GM08714 (cell line): ENCODE measurements around the gene KAT6B.

Experiments
- H3K4me3 ChIP-seq: fragments of 200-500 bp; sonication (Bioruptor generic); 2 replicates; pipeline ENCODE4 v1.5.1; 2014; ENCODE audit warnings: mild to moderate bottlenecking, low read length, inconsistent platforms
- ZNF274 ChIP-seq: IDR thresholded peaks from 2 replicates; pipeline ENCODE4 v1.6.1; 2012; ENCODE audit warnings: mild to moderate bottlenecking, low read depth, low read length

The KAT6B gene

DNA sequence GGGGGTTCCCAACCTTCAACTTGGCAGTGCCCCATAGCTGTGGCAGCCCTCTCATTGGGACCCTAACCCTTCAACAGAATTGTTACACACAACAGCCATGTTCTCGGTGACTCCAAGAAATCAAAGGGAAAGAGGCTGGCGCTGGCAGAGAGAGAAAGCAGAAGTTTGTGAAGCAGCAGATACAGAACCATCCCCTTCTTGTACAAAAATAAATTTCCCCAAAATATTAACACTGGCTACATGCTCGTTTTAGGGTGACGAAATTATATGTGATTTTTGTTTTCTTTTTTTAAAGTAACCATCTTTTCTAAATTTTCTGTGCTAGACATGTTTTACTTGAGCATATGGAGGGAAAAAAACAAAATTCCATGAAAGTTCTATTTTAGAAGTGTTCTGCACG is 239.9 kb downstream of the KAT6B start:
- no peak for TF ChIP-seq ZNF274
- no peak overlapping the region for H3K4me3 ChIP-seq

GRCh38 chr10:75067272-75067671 is 240.9 kb downstream of the KAT6B start:
- TF ChIP-seq ZNF274 = no peak

DNA sequence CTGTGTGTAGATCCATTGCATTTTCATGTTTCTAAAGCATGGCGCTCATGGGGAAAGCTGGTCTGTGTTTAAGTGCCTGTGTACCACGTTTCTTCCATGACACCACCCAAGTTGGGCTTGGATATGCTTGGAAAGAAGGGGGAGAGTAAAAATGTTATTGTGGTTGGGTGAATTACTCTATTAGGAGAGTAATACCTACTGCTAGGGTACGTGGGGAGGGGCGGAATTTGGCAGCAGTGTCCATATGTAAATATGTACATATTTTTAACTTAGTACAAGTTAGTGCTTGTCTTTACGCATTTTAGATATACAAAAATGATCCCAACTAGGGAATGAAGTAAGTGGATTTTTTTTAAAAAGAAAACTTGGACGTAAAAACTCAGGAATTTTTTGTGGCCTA is 242.1 kb downstream of the KAT6B start:
- H3K4me3 ChIP-seq = no peak overlapping the region
- TF ChIP-seq ZNF274 = no peak

More at GRCh38 chr10:75067272-75067671, 240.9 kb downstream of the KAT6B start:
- H3K4me3 ChIP-seq = no peak overlapping the region

GRCh38 chr10:75070476-75070875 is 244.1 kb downstream of the KAT6B start:
- no peak overlapping the region for H3K4me3 ChIP-seq
- no peak for TF ChIP-seq ZNF274

DNA sequence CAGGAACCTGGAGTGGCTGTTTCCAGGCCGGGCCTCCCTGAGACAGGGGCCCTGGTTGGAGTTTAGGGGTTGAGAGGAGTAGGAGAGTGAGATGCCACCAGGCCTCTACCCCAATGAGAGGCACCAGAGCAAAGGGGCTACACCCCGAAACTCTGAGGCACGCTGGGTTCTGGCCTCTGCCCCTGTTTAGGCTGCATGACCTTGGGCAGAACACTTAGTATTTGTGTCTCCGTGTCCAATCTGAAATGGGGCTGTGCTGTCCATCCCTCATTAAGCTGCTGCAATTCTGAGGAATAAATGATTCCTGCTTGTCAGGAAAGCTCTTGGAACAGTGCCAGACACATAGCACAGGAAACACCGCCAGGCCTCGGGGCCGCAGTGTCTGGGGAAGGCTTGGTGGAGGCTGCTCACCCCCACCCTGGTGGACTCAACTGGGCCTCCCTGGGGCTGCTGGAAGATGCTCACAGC is 244.6 kb downstream of the KAT6B start:
- TF ChIP-seq ZNF274 = no peak

GRCh38 chr10:75071756-75072155 is 245.4 kb downstream of the KAT6B start:
- no peak overlapping the region for H3K4me3 ChIP-seq
- no peak for TF ChIP-seq ZNF274

More for the DNA sequence above, 244.6 kb downstream of the KAT6B start:
- no peak overlapping the region for H3K4me3 ChIP-seq

- TF ChIP-seq ZNF274 = no peak
- no peak overlapping the region for H3K4me3 ChIP-seq
These were observed 246.3 kb downstream of the KAT6B start for GRCh38 chr10:75072727-75073126.

- no peak overlapping the region for H3K4me3 ChIP-seq
- TF ChIP-seq ZNF274 = no peak
These were observed 247.0 kb downstream of the KAT6B start for GRCh38 chr10:75073442-75073841.

DNA sequence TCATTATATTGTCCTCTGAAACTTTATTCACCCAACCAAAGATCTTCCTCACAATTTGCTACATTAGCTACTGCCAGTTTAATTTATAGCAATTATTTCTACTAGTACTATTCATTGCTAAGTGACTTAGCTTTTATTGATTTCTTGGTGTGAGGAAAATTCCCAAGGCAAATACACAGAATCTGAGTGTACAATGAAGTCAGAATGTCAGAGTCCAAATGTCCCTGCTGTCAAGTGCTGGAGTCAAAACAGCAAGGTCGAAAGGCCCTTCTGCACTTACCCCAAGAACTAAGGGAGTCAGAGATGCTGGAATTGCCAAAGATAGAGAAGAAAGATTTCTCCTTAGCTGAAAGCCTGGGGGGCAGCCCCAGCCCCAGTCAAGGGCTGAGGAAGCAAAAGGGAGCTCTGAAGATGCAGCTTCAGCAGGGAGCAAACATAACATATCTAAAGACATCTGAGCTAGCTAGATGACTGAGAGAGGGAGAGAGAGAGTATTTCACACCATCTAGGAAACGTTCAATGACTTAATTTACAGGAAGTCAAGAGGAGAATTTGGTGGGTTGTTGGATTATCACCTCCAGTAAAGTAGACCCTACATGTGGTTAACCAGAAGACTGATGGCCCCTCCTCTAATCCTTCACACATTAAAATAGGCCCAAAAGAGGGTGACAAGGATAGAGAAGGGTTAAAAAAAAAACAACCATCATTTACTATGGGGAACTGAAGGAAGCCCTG is 248.5 kb downstream of the KAT6B start:
- no peak for TF ChIP-seq ZNF274
- no peak overlapping the region for H3K4me3 ChIP-seq

GRCh38 chr10:75076348-75076747 is 249.9 kb downstream of the KAT6B start:
- TF ChIP-seq ZNF274 = no peak
- no peak overlapping the region for H3K4me3 ChIP-seq

- no peak overlapping the region for H3K4me3 ChIP-seq
These were observed 253.2 kb downstream of the KAT6B start for GRCh38 chr10:75079436-75080083.

GRCh38 chr10:75080554-75080953 is 254.2 kb downstream of the KAT6B start:
- H3K4me3 ChIP-seq = no peak overlapping the region
- no peak for TF ChIP-seq ZNF274

More at GRCh38 chr10:75079436-75080083, 253.2 kb downstream of the KAT6B start:
- no peak for TF ChIP-seq ZNF274

DNA sequence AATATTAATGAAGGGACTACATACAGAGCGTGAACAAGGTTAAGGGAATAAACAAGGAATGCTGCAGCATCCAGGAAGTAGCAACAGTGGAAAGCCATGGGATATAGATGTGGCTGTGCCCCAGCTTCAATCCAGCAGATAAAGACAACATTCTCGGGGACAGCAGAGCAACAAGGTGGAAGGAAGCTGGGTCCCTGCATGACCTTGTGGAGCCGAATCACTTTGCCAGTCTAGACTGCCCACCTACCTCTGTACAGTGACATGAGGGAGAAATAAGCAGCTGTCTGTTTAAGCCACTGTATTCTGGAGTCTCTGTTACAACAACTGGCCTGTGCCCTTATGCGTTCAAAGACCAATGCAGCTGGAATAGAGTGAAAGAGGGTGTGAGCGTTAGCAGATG is 255.0 kb downstream of the KAT6B start:
- no peak overlapping the region for H3K4me3 ChIP-seq
- TF ChIP-seq ZNF274 = no peak
